ENCODE measurements around the gene UNC80.
A peak's percentile ranks its signal among the peaks of the same experiment; 100 is the strongest.

UNC80 gene

GRCh38 chr2:209976698-209977385 is 205.2 kb downstream of the UNC80 start:
- DNase-seq = no peak

DNA sequence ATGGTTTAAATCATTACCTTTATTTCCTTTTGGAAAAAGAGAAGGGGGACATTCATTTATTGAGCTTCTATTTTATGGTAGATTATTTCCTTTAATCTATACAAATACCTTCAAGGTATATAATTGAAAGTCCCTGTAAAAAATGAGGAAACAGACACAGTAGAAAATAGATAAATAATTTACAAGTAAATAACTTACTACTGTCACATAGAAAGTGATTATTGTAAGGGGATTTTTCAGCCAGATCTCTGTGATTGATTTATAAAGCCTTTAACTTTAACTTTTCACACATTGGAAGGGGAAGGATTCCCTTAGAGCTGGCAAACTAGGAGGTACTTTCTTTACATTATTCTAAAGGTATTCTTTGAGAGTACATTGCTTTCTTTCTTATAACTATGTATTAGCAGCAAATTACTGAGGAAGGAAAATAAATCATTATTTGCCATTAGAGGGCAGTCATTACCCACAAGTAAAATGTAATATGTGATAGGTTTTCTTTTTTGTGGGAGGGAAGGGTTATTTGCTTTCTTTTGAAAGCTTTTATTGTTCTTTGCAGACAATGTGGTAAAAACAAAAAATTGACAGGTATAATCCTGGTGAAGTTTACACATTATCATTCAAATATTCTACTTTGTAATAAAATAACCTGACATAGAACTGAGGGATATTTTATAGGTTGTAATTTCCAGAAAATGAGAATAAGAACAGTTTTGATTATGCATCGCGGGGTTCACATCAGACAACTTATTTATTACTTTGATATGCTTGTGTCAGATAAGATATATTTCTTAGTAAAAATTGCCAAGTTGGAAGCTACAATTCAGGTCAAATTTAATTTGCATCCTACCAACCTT is 206.0 kb downstream of the UNC80 start:
- no peak for DNase-seq

DNA sequence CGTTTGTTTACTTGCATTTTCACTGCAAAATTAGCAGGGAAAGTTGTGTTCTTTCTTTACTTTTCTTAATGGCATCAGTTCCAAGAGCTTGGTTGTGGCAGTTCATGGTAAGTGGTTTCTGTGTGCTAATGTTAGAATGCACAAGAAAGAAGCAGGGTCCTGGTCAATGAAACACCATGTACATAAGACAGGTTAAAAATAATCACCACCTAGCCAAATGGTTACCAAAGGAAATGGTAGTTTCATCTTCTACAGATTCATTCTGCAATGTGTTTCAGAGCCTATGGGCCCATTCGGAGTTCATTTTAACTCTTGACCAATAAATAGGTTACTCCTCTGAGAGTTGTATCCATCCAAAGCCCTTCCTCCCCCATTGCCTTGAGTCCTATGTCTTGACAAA is 212.7 kb downstream of the UNC80 start:
- DNase-seq = no peak

DNA sequence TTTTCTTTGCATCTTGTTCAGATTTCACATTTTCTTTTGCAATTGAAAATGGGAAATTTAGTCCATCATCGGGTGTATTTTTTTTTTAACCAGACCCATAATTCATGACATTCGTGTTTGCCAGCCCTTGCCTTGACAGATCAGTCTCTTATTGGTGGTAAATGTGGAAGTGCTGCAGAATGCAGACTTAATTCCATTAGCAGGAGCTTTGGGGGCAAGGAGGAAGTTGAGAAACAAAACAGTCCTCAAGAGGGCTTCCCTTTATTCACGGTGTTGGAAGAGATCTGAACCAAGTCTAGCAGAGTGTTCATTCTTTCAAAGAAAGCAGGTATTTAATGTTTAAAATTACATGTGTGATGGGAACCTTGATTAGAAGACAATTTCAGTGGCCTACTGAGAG is 214.2 kb downstream of the UNC80 start:
- DNase-seq = no peak

DNA sequence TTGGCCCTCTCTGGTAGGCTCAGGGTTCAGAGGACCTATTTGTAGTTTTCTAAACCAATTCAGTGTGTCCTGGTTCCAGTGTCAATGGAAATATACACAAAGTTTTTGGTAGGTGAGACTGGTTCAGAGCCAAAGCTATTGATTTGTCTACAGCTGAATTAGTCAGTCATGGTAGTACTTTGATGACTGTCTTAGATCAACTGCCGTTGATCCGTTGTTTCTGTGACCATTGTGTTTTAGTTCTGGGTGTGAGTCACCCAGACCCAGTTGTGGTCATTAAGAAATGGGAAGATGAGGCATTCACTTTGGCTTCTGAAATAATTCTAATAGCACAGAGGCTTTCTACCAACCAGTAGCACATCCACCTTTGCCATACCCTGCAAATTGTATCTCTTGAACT is 214.8 kb downstream of the UNC80 start:
- DNase-seq = no peak

GRCh38 chr2:209988010-209988409 is 216.4 kb downstream of the UNC80 start:
- DNase-seq = no peak

DNA sequence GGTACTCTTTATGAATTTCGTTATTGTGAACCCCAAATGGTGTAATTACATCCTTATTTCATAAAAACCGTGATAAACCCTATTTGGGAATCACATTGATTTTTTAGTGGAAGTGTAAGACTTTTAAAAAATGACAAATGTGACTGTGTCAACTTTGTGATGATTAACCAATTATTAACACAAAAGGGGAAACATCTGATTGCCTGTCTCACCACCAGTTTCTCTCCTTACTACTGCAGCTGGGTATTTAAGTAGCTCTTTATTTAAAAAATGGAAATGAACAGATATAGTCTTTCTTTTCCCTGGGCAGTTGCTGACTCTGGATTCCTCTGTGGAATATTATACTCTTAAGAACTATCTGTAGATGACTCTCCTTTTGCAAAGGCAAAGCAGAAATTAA is 219.2 kb downstream of the UNC80 start:
- no peak for DNase-seq

DNA sequence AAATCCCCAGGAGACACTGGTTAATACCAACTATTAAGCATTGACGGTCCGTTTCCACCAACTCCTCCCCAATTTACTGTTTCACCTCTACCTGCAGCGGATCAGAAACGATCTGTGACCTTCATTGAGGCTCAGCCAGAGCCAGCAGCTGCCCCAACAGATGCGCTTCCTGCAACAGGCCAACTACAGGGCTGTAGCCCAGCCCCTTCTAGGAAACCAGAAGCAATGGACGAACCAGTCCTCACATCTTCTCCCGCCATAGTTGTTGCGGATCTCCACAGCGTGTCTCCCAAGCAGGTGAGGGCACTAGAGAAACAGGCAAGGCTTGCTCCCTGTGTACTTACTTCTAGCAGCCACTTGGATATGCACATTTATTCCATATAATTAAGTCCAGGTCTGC is 222.3 kb downstream of the UNC80 start:
- DNase-seq = no peak

GRCh38 chr2:209998596-209998995 is 227.0 kb downstream of the UNC80 start:
- DNase-seq = no peak

DNA sequence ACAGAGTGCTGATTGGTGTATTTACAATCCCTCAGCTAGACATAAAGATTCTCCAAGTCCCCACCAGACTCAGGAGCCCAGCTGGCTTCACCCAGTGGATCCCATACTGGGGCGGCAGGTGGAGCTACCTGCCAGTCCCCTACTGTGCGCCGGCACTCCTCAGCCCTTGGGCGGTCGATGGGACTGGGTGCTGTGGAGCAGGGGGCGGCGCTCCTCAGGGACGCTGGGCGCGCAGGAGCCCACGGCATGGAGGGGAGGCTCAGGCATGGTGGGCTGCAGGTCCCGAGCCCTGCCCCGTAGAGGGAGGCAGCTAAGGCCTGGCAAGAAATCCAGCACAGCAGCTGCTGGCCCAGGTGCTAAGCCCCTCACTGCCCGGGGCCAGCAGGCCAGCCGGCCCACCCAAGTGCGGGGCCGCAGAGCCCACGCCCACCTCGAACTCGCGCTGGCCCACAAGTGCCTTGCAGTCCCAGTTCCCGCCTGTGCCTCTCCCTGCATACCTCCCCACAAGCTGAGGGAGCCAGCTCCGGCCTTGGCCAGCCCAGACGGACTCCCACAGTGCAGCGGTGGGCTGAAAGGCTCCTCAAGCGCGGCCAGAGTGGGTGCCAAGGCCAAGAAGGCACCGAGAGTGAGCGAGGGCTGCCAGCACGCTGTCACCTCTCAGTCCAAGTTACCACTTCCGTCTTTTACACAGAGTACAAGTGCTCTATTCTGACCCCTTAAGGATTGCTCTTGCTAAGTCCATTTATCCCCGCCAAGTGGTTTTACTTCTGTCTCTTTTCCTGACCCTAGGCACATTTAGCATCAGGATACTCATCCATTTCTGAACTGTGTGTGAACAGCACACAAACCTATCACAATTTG is 229.1 kb downstream of the UNC80 start:
- no peak for DNase-seq

DNA sequence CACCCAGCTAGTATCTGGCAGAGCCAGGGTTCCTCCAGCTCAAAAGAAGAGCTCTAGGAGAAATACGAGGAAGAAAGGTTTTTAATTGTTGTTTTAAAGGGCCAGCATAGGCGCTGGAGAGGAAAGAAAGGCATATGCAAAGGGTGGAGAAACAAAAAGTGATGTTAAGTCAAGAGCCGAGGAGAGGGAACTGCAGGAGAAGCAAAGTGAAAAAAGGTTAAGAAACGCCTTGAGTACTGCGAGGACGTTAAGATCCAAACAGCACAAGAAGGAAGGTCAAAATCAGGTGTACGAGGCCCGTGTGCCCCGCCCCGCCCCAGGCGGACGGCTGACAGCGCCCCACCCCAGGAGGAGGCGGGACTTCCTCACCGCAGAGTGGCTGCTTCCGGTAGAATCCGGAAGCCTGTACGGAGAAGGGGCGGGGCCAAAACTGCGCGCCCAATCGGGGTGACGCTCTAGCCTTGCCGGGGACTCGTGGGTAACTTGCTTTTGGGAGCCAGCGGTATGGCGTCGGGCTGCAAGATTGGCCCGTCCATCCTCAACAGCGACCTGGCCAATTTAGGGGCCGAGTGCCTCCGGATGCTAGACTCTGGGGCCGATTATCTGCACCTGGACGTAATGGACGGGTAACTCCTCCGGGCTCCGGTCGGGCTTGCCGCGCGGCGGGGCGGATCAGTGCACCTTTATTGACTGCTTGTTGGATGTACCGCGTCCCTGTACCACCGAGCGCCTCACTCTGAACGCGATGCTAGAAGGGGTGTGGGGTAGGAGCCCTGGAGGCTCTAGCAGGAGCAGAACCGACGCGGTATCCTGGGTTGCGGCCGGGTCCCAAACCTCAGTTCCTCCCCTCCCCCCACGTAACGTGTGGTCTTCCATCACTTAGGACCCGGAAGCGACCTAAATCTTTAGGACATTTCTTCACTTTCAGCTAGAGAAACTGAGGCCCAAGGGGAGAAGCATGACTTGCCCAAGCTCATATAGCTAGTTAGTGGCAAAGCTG is 230.8 kb downstream of the UNC80 start, which contains the start of gene RPE:
TSS of gene RPE (plus strand) at position 481 of the 1,000 bp plus-strand sequence. CDS start at position 505, 24 bp downstream.
- peak; percentile 98 for DNase-seq

GRCh38 chr2:210003359-210003758 is 231.7 kb downstream of the UNC80 start:
- no peak for DNase-seq

DNA sequence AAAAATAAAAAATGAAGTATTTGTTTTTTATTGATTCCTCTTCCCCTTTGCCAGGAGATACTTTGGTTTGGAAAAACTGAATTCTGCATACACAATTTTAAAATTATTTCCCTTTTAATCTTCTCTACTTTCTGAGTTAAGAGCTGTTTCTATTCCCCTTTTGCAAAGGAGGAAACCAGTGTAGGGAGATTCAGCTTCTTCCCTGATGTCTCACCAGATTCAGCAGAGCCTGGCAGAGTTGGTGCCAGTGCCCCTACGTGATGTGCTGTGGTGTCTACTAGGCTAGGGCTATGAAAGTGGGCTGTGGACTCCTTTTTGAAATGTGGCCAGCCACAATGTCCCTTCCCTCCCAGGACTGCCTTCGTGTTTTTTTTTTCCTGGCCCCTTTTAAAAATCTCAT is 233.2 kb downstream of the UNC80 start:
- DNase-seq = no peak

DNA sequence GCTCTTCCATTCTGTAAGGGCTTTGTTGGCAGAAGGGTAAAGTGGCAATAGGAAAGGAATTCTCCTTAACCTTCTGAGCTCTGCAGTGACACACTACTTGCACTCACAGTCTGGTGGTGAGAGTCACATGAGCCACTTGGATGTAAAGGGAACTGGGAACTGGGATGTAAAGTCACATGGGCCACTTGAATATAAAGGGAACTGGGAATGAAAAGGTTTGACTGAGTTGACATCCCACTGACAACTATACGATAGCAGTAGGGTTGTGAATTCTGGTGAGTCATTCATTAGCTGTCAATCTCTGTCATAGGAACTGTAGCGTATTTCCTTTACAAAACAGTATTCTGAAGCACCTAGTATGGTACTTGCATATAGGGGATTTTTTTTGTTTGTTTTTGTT is 236.3 kb downstream of the UNC80 start:
- DNase-seq = no peak

DNA sequence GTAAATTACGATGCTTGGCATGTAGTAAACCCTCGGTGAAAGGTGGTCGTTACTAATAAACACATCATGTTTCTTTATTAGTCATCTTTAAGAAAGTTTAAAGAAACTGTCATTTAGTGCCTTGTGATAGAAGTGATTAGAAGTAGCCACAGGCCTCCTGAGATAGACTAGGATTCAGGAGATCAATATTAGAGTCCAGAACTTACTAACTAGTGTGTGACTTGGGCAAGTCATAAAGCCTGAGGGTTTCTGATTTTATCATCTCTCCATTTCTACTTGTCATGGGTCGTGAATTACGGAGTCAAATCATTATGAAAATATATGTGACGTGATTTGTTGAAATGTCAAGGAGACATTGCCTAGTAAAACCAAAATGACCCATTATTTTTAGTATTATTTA is 237.5 kb downstream of the UNC80 start:
- no peak for DNase-seq

- DNase-seq = no peak
Measured at GRCh38 chr2:210009896-210010295, 238.3 kb downstream of the UNC80 start.

DNA sequence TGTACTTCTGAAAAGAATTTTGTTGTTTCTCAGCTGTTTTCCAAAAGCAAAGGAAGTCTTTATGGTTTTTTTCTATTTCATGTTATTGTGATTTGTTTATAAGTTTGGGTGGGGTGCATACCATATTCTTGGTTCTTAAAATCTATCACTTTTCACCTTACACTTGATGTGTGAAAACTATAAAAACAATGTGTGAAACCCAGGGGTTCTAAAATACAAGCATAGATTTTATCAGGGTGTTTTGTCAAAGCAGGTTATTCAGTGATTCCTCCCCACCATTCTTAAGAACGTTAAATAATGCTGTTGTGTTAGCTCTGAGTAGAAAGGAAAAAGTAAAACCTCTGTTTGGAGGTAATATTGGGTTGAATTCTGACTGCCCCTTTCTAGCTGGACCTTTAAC is 248.5 kb downstream of the UNC80 start:
- no peak for DNase-seq

DNA sequence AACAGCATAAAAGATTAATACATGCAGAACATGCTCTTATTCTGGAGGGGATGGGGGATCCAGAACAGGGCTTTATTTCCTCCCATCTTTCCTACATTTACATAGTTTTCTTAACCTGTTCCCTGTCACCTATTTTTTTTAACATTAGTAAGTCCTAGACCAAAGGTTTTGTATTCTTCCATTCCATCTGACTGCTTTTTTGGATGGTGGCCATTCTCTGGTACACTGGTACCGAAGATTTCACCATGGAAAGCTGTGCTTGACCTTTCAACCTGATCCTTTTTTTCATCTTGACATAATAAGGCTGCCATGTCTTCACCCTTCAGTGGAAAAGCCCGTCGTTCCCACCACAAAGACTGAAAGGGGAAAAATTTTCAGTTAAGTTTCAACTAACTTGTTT is 251.2 kb downstream of the UNC80 start:
- DNase-seq = no peak

DNA sequence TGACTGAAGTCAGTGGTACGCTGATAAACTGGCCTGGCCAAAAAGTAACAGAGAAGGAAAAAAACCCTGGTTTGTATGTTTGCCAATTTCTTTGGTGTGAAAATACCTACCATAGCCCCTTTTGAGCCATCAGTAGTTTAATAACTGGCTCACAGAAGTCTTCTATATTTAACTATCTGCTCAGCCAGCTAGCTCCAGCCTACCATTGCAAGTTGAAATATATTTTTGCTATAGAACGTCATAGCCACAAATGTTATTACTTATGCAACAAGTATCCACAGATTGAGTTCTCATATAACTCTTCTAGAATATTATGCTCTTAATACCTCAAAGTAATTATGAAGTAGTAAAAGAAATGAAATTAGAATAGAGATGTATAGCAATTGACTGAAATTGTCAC is 256.0 kb downstream of the UNC80 start:
- DNase-seq = no peak

GRCh38 chr2:210028178-210028577 is 256.5 kb downstream of the UNC80 start:
- DNase-seq = no peak

DNA sequence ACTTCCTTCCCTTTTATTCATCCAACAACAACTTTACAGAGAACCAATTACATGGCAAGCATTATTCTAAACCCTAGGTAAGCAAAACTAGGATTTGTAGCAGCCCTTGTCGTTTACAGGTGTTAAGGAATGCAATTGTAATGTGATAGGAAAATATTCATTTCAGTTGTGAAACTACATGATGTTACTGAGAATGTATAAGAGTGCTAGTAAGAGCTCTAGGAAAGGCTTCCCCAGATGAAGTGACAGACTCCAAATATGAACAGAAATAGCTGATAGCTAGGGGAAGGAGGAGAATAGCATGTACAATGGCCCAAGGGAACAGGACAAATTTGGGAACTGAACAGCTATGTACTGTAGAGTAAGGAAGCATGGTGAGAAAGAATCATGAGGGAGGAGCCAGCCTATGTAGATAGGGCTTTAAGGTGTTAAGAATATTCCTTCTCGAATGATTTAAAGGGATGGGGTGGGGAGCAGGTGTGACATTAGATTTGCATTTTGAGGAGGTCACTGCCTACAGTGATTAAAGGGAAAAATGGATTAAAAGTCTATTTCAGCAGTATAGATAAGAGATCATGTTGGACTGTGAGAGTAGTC is 262.6 kb downstream of the UNC80 start:
- DNase-seq = no peak

DNA sequence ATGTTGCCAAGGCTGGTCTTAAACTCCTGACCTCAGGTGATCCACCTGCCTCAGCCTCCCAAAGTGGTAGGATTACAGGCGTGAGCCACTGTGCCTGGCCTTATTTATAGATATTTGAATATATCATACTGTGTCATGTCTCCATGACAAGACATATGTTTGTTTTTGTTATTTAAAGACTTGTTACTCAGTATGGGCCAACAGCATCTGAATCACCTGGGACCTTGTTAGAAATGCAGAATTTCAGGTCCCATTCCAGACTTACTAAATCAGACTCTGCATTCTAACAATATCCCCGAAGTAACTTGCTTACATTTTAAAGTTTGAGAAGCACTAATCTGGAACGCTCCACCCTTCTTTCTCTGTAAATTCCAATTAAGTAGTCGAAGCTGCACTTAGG is 264.0 kb downstream of the UNC80 start:
- no peak for DNase-seq

Measured in activated CD8-positive, alpha-beta memory T cell treated with anti-CD3 and anti-CD28 coated beads, Interleukin-2, amount 50 U/mL, for 48 hours (primary cell).